GM23338 (cell line): ENCODE results near the gene SHB.

Experiments used
- CREB1 ChIP-seq: fragments of 250-450 bp; sonication (Bioruptor Pico); IDR thresholded peaks from 2 replicates; pipeline ENCODE4 v1.5.0; 2020; ENCODE audit warnings: low read depth, mild to moderate bottlenecking, moderate library complexity
- EZH2phosphoT487 ChIP-seq: fragments of 200-600 bp; sonication (generic); IDR thresholded peaks from one replicate; pipeline ENCODE4 v1.8.1; 2018; ENCODE audit warnings: antibody characterized with exemption; ENCODE audit not compliant: unreplicated experiment
- JUNB ChIP-seq: IDR thresholded peaks from one replicate; pipeline ENCODE4 v1.6.1; 2016; ENCODE audit warnings: antibody characterized with exemption; ENCODE audit not compliant: unreplicated experiment
- POLR2AphosphoS5 ChIP-seq: IDR thresholded peaks from 2 replicates; pipeline ENCODE4 v1.6.1; 2016; ENCODE audit warnings: antibody characterized with exemption, low read depth
- STAT1 ChIP-seq: IDR thresholded peaks from one replicate; pipeline ENCODE4 v1.6.1; 2016; ENCODE audit warnings: antibody characterized with exemption; ENCODE audit not compliant: unreplicated experiment
- TF ChIP-seq, protein P1 (sequence below), 2 experiments: fragments of 200-600 bp in 1 of 2; sonication (generic) in 1 of 2; conservative IDR thresholded peaks; 2 replicates each; pipeline versions ENCODE4 v1.5.1 to v1.6.1; 2016 to 2017; ENCODE audit warnings: antibody characterized with exemption in 2 of 2, low read depth in 2 of 2, mild to moderate bottlenecking in 2 of 2, moderate library complexity in 1 of 2

DNA sequence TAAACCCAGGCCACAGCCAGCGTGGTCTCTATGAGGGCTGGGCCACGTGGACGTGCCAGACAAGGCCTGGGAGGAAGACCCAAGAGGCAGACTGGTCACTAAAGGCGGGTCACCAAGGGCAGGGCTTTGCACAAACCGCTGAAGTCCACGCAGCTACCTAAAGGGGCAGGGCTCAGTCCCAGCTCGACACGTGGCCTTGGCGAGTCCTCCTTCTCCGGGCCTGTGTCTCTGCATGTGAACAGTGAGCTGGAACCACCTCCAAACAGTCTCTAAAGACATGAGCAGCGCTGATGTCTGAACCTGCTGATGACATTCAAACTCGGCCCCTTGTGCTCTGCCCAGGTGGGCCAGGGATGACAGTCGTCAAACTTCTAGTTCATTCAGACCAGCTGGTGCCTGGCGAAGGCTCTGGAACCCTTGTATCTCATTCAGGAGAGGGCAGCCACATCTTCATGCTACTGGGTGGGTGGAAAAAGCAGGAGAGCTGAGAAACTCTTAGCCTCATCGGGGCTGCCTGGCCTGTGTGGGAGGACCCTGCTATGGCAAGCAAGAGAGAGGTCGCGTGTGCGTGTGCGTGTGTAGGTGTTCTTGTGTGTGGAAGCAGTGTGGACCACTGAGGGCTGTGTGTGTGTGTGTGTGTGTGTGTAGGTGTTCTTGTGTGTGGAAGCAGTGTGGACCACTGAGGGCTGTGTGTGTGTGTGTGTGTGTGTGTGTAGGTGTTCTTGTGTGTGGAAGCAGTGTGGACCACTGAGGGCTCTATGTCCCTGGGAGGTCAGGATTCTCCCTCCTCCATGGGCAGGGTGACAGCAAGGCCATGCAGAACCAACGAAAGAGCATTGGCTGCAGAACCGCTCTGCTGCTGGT, 151.0 kb downstream of the SHB start:
- TF ChIP-seq, protein P1, sequence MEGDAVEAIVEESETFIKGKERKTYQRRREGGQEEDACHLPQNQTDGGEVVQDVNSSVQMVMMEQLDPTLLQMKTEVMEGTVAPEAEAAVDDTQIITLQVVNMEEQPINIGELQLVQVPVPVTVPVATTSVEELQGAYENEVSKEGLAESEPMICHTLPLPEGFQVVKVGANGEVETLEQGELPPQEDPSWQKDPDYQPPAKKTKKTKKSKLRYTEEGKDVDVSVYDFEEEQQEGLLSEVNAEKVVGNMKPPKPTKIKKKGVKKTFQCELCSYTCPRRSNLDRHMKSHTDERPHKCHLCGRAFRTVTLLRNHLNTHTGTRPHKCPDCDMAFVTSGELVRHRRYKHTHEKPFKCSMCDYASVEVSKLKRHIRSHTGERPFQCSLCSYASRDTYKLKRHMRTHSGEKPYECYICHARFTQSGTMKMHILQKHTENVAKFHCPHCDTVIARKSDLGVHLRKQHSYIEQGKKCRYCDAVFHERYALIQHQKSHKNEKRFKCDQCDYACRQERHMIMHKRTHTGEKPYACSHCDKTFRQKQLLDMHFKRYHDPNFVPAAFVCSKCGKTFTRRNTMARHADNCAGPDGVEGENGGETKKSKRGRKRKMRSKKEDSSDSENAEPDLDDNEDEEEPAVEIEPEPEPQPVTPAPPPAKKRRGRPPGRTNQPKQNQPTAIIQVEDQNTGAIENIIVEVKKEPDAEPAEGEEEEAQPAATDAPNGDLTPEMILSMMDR (conservative IDR thresholded peaks at IDR 0.05; ENCODE audit: low read depth in 2 of 2) = no peak
- TF ChIP-seq EZH2phosphoT487 = no peak
- TF ChIP-seq STAT1 = no peak
- TF ChIP-seq POLR2AphosphoS5 = no peak
- TF ChIP-seq CREB1 = no peak
- no peak for TF ChIP-seq JUNB
